PC-9 (cell line): ENCODE results near the gene ADGRF1. TPM values are rescaled to one million over a fixed set of nuclear protein-coding genes. Genes with fewer than 3 reads are reported as not detected.

Experiments
- BruUV-seq: library from RNA; stranded (reverse); fragments of 400-500 nt; replicated peaks from 2 replicates; lab custom pipeline; 2021; lab: Mats Ljungman, UMichigan
- CTCF ChIA-PET: fragments of 300-600 bp; sonication (Branson Sonifier 250); formaldehyde crosslinking; loops from one replicate; lab custom pipeline; 2022; ENCODE audit warnings: antibody characterized with exemption; lab: Charles Lee
- POLR2A ChIA-PET: fragments of 300-600 bp; sonication (Branson Sonifier 250); formaldehyde crosslinking; loops from one replicate; lab custom pipeline; 2022; ENCODE audit warnings: antibody characterized with exemption; ENCODE audit not compliant: unreplicated experiment; lab: Charles Lee
- DNase-seq, 2 experiments: peaks; one replicate each; pipeline versions ENCODE4 v3.0.0 to v3.0.0-alpha.2; 2015 to 2022; ENCODE audit warnings: mixed read lengths in 1 of 2
- H2AFZ ChIP-seq: fragments of 200-600 bp; sonication (generic); 2 replicates; pipeline ENCODE4 v1.8.1; 2017; ENCODE audit warnings: antibody characterized with exemption
- H3F3A ChIP-seq: fragments of 200-600 bp; sonication (generic); 2 replicates; pipeline ENCODE4 v1.8.1; 2017; ENCODE audit warnings: antibody characterized with exemption, mild to moderate bottlenecking, low read depth; ENCODE audit not compliant: insufficient read depth
- H3K27ac ChIP-seq: fragments of 200-600 bp; sonication (generic); 2 replicates; pipeline ENCODE4 v1.6.1; 2016; ENCODE audit warnings: mixed run types
- H3K27me3 ChIP-seq: fragments of 200-600 bp; sonication (generic); 2 replicates; pipeline ENCODE4 v1.6.1; 2016; ENCODE audit warnings: low read depth, mixed run types; ENCODE audit not compliant: insufficient read depth
- H3K36me3 ChIP-seq: fragments of 200-600 bp; sonication (generic); 2 replicates; pipeline ENCODE4 v1.6.1; 2016; ENCODE audit warnings: low read depth, mixed run types
- H3K4me1 ChIP-seq: fragments of 200-600 bp; sonication (generic); replicated peaks from 2 replicates; pipeline ENCODE4 v1.6.1; 2016; ENCODE audit warnings: mixed run types; ENCODE audit not compliant: insufficient read depth
- H3K4me2 ChIP-seq: fragments of 200-600 bp; sonication (generic); 2 replicates; pipeline ENCODE4 v1.6.1; 2017; ENCODE audit warnings: mixed run types
- H3K4me3 ChIP-seq: fragments of 200-600 bp; sonication (generic); 2 replicates; pipeline ENCODE4 v1.6.1; 2016; ENCODE audit warnings: mixed run types
- H3K79me2 ChIP-seq: fragments of 200-600 bp; sonication (generic); 2 replicates; pipeline ENCODE4 v1.6.1; 2017; ENCODE audit warnings: low read depth, mixed run types
- H3K9me2 ChIP-seq: fragments of 200-600 bp; sonication (generic); 2 replicates; pipeline ENCODE4 v1.8.1; 2017; ENCODE audit warnings: mild to moderate bottlenecking; ENCODE audit not compliant: insufficient read depth
- H3K9me3 ChIP-seq: fragments of 200-600 bp; sonication (generic); 2 replicates; pipeline ENCODE4 v1.8.1; 2016; ENCODE audit warnings: low read depth; ENCODE audit not compliant: insufficient read depth
- H4K20me1 ChIP-seq: fragments of 200-600 bp; sonication (generic); 2 replicates; pipeline ENCODE4 v1.8.1; 2017; ENCODE audit not compliant: insufficient read depth
- CTCF ChIP-seq: fragments of 200-600 bp; sonication (generic); conservative IDR thresholded peaks from 2 replicates; pipeline ENCODE4 v1.6.1; 2017; ENCODE audit warnings: mixed run types, antibody characterized with exemption, mild to moderate bottlenecking, moderate library complexity
- EZH2 ChIP-seq: fragments of 200-600 bp; sonication (generic); IDR thresholded peaks from 2 replicates; pipeline ENCODE4 v1.8.0; 2017; ENCODE audit warnings: antibody characterized with exemption, low read depth
- intact Hi-C: fragments of 100-400 bp; cut with micrococcal nuclease; formaldehyde crosslinking; loops from one replicate; pipeline ENCODE4 v1.10.0; 2022; ENCODE audit not compliant: unreplicated experiment
- total RNA-seq: library from RNA; stranded (reverse); gene quantifications from 2 replicates; pipeline ENCODE4 v1.2.3, GENCODE V29; 2021

Gene ADGRF1
- total RNA-seq, 1 experiment from 2014 or later: 162 TPM

- no peak overlapping the region for H3K27ac ChIP-seq
- H3K4me1 ChIP-seq: no peaks in the 10 kb centered on the region; the same call in 1 of the 2 replicates
- CTCF ChIA-PET: no interaction called here
- POLR2A ChIA-PET: no interaction called here
- H3K79me2 ChIP-seq: no peaks in the 10 kb centered on the region
- no peak for DNase-seq
- H3F3A ChIP-seq: no peaks in the 10 kb centered on the region
- H3K36me3 ChIP-seq: no peaks in the 10 kb centered on the region
- no TSS peak for BruUV-seq
- H3K9me3 ChIP-seq: 0 out of 2 replicates have a peak, but pooled peaks cover 3% of the 10 kb centered on the region
- no peak overlapping the region for H3K4me3 ChIP-seq
- TF ChIP-seq EZH2 (no peak), CTCF (no peak)
- H3K4me2 ChIP-seq: no peak overlapping the region
- H3K9me2 ChIP-seq: 0 out of 2 replicates have a peak, but pooled peaks cover 2% of the 10 kb centered on the region
- intact Hi-C loops: no loop called here
- no peaks in the 10 kb centered on the region for H3K27me3 ChIP-seq
- H4K20me1 ChIP-seq: no peaks in the 10 kb centered on the region
- H2AFZ ChIP-seq: no peak overlapping the region
Measured at GRCh38 chr6:46963626-46964025, 78.5 kb downstream of the ADGRF1 start.

- ChIA-PET POLR2A (no interaction called here), CTCF (no interaction called here)
- no peak overlapping the region for H2AFZ ChIP-seq
- BruUV-seq: no TSS peak
- intact Hi-C loops: no loop called here
- H3K4me1 ChIP-seq: no peaks in the 10 kb centered on the region; the same call in 1 of the 2 replicates
- no peaks in the 10 kb centered on the region for H4K20me1 ChIP-seq
- TF ChIP-seq EZH2 (no peak), CTCF (no peak)
- DNase-seq: no peak
- H3K27ac ChIP-seq: no peak overlapping the region
- H3K27me3 ChIP-seq: no peaks in the 10 kb centered on the region
- 0 out of 2 replicates have a peak, but pooled peaks cover 3% of the 10 kb centered on the region for H3K9me3 ChIP-seq
- H3K9me2 ChIP-seq: 0 out of 2 replicates have a peak, but pooled peaks cover 2% of the 10 kb centered on the region
- no peaks in the 10 kb centered on the region for H3K36me3 ChIP-seq
- H3K4me2 ChIP-seq: no peak overlapping the region
- H3F3A ChIP-seq: no peaks in the 10 kb centered on the region
- H3K4me3 ChIP-seq: no peak overlapping the region
- no peaks in the 10 kb centered on the region for H3K79me2 ChIP-seq
Measured at GRCh38 chr6:46963039-46963438, 79.1 kb downstream of the ADGRF1 start.

GRCh38 chr6:46961711-46962110 is 80.4 kb downstream of the ADGRF1 start:
- intact Hi-C loops: no loop called here
- H3K9me2 ChIP-seq: 0 out of 2 replicates have a peak, but pooled peaks cover 2% of the 10 kb centered on the region
- H3K36me3 ChIP-seq: no peaks in the 10 kb centered on the region
- H3K27ac ChIP-seq: no peak overlapping the region
- no peak overlapping the region for H3K4me2 ChIP-seq
- H3K79me2 ChIP-seq: no peaks in the 10 kb centered on the region
- H3F3A ChIP-seq: no peaks in the 10 kb centered on the region
- ChIA-PET CTCF (no interaction called here), POLR2A (no interaction called here)
- H3K27me3 ChIP-seq: no peaks in the 10 kb centered on the region
- no peak for DNase-seq
- H3K9me3 ChIP-seq: 0 out of 2 replicates have a peak, but pooled peaks cover 3% of the 10 kb centered on the region
- no peaks in the 10 kb centered on the region for H3K4me1 ChIP-seq
- no peak overlapping the region for H2AFZ ChIP-seq
- H3K4me3 ChIP-seq: no peak overlapping the region
- no TSS peak for BruUV-seq
- no peaks in the 10 kb centered on the region for H4K20me1 ChIP-seq
- no peak for TF ChIP-seq EZH2
- TF ChIP-seq CTCF: no peak
